Testis (tissue), 2 donors: ENCODE data around the gene KMT5B.

Source experiments
- POLR2A ChIP-seq: fragments of 450-650 bp; IDR thresholded peaks from one replicate; pipeline ENCODE4 v1.6.1; 2017; ENCODE audit warnings: antibody characterized with exemption, mild to moderate bottlenecking, moderate library complexity
- TF ChIP-seq, protein P1 (sequence below), 3 experiments: fragments of 450-650 bp in 2 of 3; fragments of 200-600 bp in 1 of 3; sonication (generic) in 1 of 3; IDR thresholded peaks; one replicate each; pipeline ENCODE4 v1.5.1; 2016 to 2019; ENCODE audit warnings: antibody characterized with exemption in 3 of 3, mild to moderate bottlenecking in 2 of 3, moderate library complexity in 1 of 3

DNA sequence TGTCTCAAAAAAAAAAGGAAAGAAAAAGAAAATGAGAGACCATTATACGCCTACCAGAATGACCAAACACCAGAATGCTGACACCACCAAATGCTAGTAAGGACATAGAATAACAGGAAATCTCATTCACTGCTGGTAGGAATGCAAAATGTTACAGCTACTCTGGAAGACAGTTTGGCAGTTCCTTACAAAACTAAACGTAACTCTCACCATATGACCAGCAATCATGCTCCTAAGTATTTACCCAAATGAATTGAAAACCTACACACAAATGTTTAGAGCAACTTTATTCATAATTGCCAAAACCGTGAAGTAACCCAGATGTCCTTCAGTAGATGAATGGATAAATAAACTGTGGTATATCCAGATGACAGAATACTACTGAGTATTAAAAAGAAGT lies 99.1 kb downstream of the KMT5B start:
- TF ChIP-seq, protein P1, sequence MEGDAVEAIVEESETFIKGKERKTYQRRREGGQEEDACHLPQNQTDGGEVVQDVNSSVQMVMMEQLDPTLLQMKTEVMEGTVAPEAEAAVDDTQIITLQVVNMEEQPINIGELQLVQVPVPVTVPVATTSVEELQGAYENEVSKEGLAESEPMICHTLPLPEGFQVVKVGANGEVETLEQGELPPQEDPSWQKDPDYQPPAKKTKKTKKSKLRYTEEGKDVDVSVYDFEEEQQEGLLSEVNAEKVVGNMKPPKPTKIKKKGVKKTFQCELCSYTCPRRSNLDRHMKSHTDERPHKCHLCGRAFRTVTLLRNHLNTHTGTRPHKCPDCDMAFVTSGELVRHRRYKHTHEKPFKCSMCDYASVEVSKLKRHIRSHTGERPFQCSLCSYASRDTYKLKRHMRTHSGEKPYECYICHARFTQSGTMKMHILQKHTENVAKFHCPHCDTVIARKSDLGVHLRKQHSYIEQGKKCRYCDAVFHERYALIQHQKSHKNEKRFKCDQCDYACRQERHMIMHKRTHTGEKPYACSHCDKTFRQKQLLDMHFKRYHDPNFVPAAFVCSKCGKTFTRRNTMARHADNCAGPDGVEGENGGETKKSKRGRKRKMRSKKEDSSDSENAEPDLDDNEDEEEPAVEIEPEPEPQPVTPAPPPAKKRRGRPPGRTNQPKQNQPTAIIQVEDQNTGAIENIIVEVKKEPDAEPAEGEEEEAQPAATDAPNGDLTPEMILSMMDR (IDR thresholded peaks at IDR 0.05) = no peak
- TF ChIP-seq POLR2A = no peak
